Mammary epithelial cell (primary cell): ENCODE measurements around the gene SASS6.

Experiments
- CTCF ChIP-seq, 2 donors: IDR thresholded peaks in 1 of 2; conservative IDR thresholded peaks in 1 of 2; 2 replicates each; pipeline ENCODE4 v1.5.1; 2011 to 2012; ENCODE audit warnings: inconsistent platforms in 2 of 2, low read length in 2 of 2, mild to moderate bottlenecking in 2 of 2, control low read depth in 1 of 2, low read depth in 1 of 2; ENCODE audit not compliant: insufficient read depth in 1 of 2; ENCODE audit errors: extremely low read depth in 1 of 2
- EZH2 ChIP-seq: IDR thresholded peaks from 2 replicates; pipeline ENCODE4 v1.6.1; 2012; ENCODE audit warnings: low read length, inconsistent platforms, borderline replicate concordance

GRCh38 chr1:100039591-100039990 lies 93.1 kb downstream of the SASS6 start:
- TF ChIP-seq CTCF (conservative IDR thresholded peaks at IDR 0.05 in 1 of 2, IDR thresholded peaks at IDR 0.05 in 1 of 2; ENCODE audit: extremely low read depth in 1 of 2, insufficient read depth in 1 of 2, low read depth in 1 of 2, low read length in 2 of 2) (no peak), EZH2 (no peak)
